NCI-H82 (cell line): ENCODE data around the gene ARG2.
A peak's percentile ranks its signal among the peaks of the same experiment; 100 is the strongest.
"Not testable (repeated sequence)": the region's sequence is repeated elsewhere in the genome, so short reads cannot be mapped to it uniquely, and the experiment has no call there.

Experiments used
- DNase-seq: peaks from one replicate; lab custom pipeline; 2025; lab: John Stamatoyannopoulos, UW

The ARG2 gene

GRCh38 chr14:67586369-67586768 is 33.4 kb upstream of the ARG2 start:
- no peak for DNase-seq

- no peak for DNase-seq
Observed at GRCh38 chr14:67589204-67589770, 30.4 kb upstream of the ARG2 start.

GRCh38 chr14:67593650-67594049 is 26.1 kb upstream of the ARG2 start:
- not testable (repeated sequence) for DNase-seq

GRCh38 chr14:67595392-67595791 is 24.3 kb upstream of the ARG2 start:
- DNase-seq = no peak

- peak; percentile 89 for DNase-seq
Observed at GRCh38 chr14:67599698-67600561, 19.8 kb upstream of the ARG2 start, which contains the start of gene PIGH. PIGH (minus strand) TSS chr14:67600268; CDS start chr14:67600203, 65 bp downstream.

GRCh38 chr14:67600562-67600974 is 19.2 kb upstream of the ARG2 start:
- not testable (repeated sequence) for DNase-seq

- no peak for DNase-seq
Observed at GRCh38 chr14:67602076-67602475, 17.6 kb upstream of the ARG2 start.

GRCh38 chr14:67602995-67603545 is 16.6 kb upstream of the ARG2 start:
- DNase-seq = no peak

GRCh38 chr14:67607646-67608045 is 12.1 kb upstream of the ARG2 start:
- DNase-seq = no peak

GRCh38 chr14:67609642-67610310 is 9.9 kb upstream of the ARG2 start:
- DNase-seq = no peak

GRCh38 chr14:67610491-67610890 is 9.2 kb upstream of the ARG2 start:
- DNase-seq = no peak

GRCh38 chr14:67618617-67619063 is 1.1 kb upstream of the ARG2 start:
- peak; percentile 73 for DNase-seq

- DNase-seq = peak; percentile 36
Observed at GRCh38 chr14:67620217-67620785, 581 bp downstream of the ARG2 start.

GRCh38 chr14:67622675-67623074 is 3.0 kb downstream of the ARG2 start:
- no peak for DNase-seq

- DNase-seq = no peak
Observed at GRCh38 chr14:67623114-67623513, 3.4 kb downstream of the ARG2 start.

- DNase-seq = not testable (repeated sequence)
Observed at GRCh38 chr14:67626131-67626530, 6.4 kb downstream of the ARG2 start.

GRCh38 chr14:67627519-67627918 is 7.8 kb downstream of the ARG2 start:
- no peak for DNase-seq

- no peak for DNase-seq
Observed at GRCh38 chr14:67630186-67630585, 10.5 kb downstream of the ARG2 start.

GRCh38 chr14:67630938-67631337 is 11.2 kb downstream of the ARG2 start:
- DNase-seq = no peak

- DNase-seq = no peak
Observed at GRCh38 chr14:67633451-67634147, 13.9 kb downstream of the ARG2 start.

- no peak for DNase-seq
Observed at GRCh38 chr14:67636361-67636919, 16.7 kb downstream of the ARG2 start.
